GM12891 (cell line): ENCODE results near the gene MAST1.
"Not testable (repeated sequence)": the region's sequence is repeated elsewhere in the genome, so short reads cannot be mapped to it uniquely, and the experiment has no call there.

Experiments
- DNase-seq: peaks from one replicate; pipeline ENCODE4 v3.0.0; 2011; ENCODE audit warnings: low spot score; ENCODE audit not compliant: insufficient read length
- FAIRE-seq: peaks from 2 replicates; lab custom pipeline; 2011; peaks lifted over from hg19 to GRCh38; lab: Jason Lieb, UNC
- PAX5 ChIP-seq: IDR thresholded peaks from 2 replicates; pipeline ENCODE4 v1.6.1; 2011; ENCODE audit warnings: low read length, moderate library complexity, mild to moderate bottlenecking; ENCODE audit not compliant: insufficient read depth, severe bottlenecking
- POLR2A ChIP-seq: IDR thresholded peaks from 2 replicates; pipeline ENCODE4 v1.6.1; 2011; ENCODE audit warnings: low read depth, low read length, control low read depth
- POLR2AphosphoS5 ChIP-seq: IDR thresholded peaks from 2 replicates; pipeline ENCODE4 v1.6.1; 2011; ENCODE audit warnings: low read depth, low read length, control low read depth
- POU2F2 ChIP-seq: IDR thresholded peaks from 2 replicates; pipeline ENCODE4 v1.6.1; 2011; ENCODE audit warnings: low read depth, mild to moderate bottlenecking, control low read depth, low read length, moderate library complexity
- SPI1 ChIP-seq: IDR thresholded peaks from 2 replicates; pipeline ENCODE4 v1.6.1; 2011; ENCODE audit warnings: low read depth, low read length, control low read depth
- TAF1 ChIP-seq: IDR thresholded peaks from 2 replicates; pipeline ENCODE4 v1.6.1; 2011; ENCODE audit warnings: low read depth, low read length, control low read depth

Gene MAST1

GRCh38 chr19:12838886-12839756 is 806 bp downstream of the MAST1 start:
- FAIRE-seq (peak; percentile 72), DNase-seq (no peak)
- TF ChIP-seq SPI1, result no peak
- TF ChIP-seq POLR2A, result no peak
- no peak for TF ChIP-seq TAF1
- no peak for TF ChIP-seq POLR2AphosphoS5
- no peak for TF ChIP-seq PAX5

- peak; percentile 5 for FAIRE-seq
- DNase-seq, result no peak
- TF ChIP-seq POLR2AphosphoS5, result no peak
- no peak for TF ChIP-seq POU2F2
- TF ChIP-seq SPI1, result no peak
- TF ChIP-seq PAX5, result no peak
- no peak for TF ChIP-seq TAF1
- TF ChIP-seq POLR2A, result no peak
These were observed 2.1 kb downstream of the MAST1 start for GRCh38 chr19:12840091-12841079.

GRCh38 chr19:12841094-12841493 is 2.8 kb downstream of the MAST1 start:
- FAIRE-seq, result no peak
- TF ChIP-seq SPI1 (no peak), TAF1 (no peak), POU2F2 (no peak), PAX5 (no peak), POLR2A (no peak), POLR2AphosphoS5 (no peak)

GRCh38 chr19:12842511-12842910 is 4.2 kb downstream of the MAST1 start:
- no peak for TF ChIP-seq POLR2A
- no peak for TF ChIP-seq POLR2AphosphoS5
- no peak for TF ChIP-seq SPI1
- no peak for TF ChIP-seq POU2F2
- no peak for TF ChIP-seq TAF1
- no peak for TF ChIP-seq PAX5
- FAIRE-seq (no peak), DNase-seq (no peak)

More at GRCh38 chr19:12841094-12841493, 2.8 kb downstream of the MAST1 start:
- DNase-seq, result no peak

- FAIRE-seq, result no peak
- TF ChIP-seq TAF1 (no peak), POU2F2 (no peak), SPI1 (no peak), PAX5 (no peak), POLR2AphosphoS5 (no peak), POLR2A (no peak)
- no peak for DNase-seq
These were observed 5.0 kb downstream of the MAST1 start for GRCh38 chr19:12843328-12843727.

GRCh38 chr19:12843999-12844732 is 5.9 kb downstream of the MAST1 start:
- TF ChIP-seq SPI1, result no peak
- TF ChIP-seq POU2F2, result no peak
- TF ChIP-seq PAX5, result no peak
- TF ChIP-seq POLR2A, result no peak
- TF ChIP-seq POLR2AphosphoS5, result no peak
- TF ChIP-seq TAF1, result no peak
- DNase-seq (no peak), FAIRE-seq (no peak)

GRCh38 chr19:12846613-12847012 is 8.3 kb downstream of the MAST1 start:
- not testable (repeated sequence) for FAIRE-seq

GRCh38 chr19:12847159-12848139 is 9.1 kb downstream of the MAST1 start:
- FAIRE-seq (peak; percentile 81), DNase-seq (peak; percentile 95)
- TF ChIP-seq SPI1 (peak; percentile 38; the same call in 1 of the 2 replicates), POU2F2 (no peak)

More at GRCh38 chr19:12846613-12847012, 8.3 kb downstream of the MAST1 start:
- not testable (repeated sequence) for DNase-seq

- FAIRE-seq, result no peak
- no peak for DNase-seq
- no peak for TF ChIP-seq POU2F2
- no peak for TF ChIP-seq SPI1
- TF ChIP-seq TAF1, result no peak
- TF ChIP-seq PAX5, result no peak
- TF ChIP-seq POLR2A, result no peak
- TF ChIP-seq POLR2AphosphoS5, result no peak
These were observed 18.3 kb downstream of the MAST1 start for GRCh38 chr19:12856653-12857052.
